Spleen (tissue), 7 donors: ENCODE measurements around the gene MDH2.
"Not testable (repeated sequence)": the region's sequence is repeated elsewhere in the genome, so short reads cannot be mapped to it uniquely, and the experiment has no call there.

Source experiments
- POLR2A ChIP-seq, 3 donors: fragments of 450-650 bp; IDR thresholded peaks; one replicate each; pipeline ENCODE4 v1.5.1; 2017; ENCODE audit warnings: antibody characterized with exemption in 3 of 3, mild to moderate bottlenecking in 1 of 3
- TF ChIP-seq, protein P1 (sequence below), 11 experiments: fragments of 200-600 bp in 7 of 11; fragments of 450-650 bp in 4 of 11; sonication (generic) in 4 of 11; IDR thresholded peaks in 8 of 11; conservative IDR thresholded peaks in 3 of 11; 1 replicate in 7 of 11; 2 replicates in 4 of 11; pipeline versions ENCODE4 v1.4.0 to v1.8.0; 2016 to 2021; ENCODE audit warnings: antibody characterized with exemption in 11 of 11, inconsistent platforms in 4 of 11, mild to moderate bottlenecking in 1 of 11
- donor health status: DM: no; HTN: no; CAD: no; lungs with moderate emphysema.
- donor health status: DM: no; HTN: no; CAD: no.
- donor health status: DM: no; HTN: no; CAD: no.

DNA sequence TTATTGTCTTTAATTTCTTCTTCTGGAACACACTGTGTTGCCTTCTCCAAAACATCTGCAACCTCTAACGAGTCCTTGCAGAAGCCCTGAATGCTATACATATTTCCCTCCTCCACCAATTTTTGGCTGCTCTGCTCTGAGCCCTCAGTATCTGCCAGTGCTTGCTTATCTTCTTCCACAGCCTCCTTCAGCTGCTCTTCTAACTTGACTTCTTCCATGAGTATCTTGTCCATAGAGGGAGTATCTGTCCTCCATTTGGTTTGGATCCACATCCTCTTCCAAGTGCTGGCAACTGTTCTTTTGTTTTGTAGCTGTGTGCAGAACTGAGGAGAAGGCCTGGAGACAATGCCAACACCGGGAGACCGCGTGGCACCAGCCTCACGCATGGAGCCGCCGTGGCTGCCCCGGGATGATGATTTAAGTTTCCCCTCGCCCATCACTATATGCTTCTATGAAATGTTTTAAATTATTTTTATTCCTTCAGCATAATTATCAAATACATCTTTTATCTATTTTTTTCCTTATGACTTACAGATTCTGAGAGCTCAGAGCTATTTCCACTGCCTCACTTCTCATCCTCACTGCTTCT lies 65.2 kb downstream of the MDH2 start:
- TF ChIP-seq, protein P1, sequence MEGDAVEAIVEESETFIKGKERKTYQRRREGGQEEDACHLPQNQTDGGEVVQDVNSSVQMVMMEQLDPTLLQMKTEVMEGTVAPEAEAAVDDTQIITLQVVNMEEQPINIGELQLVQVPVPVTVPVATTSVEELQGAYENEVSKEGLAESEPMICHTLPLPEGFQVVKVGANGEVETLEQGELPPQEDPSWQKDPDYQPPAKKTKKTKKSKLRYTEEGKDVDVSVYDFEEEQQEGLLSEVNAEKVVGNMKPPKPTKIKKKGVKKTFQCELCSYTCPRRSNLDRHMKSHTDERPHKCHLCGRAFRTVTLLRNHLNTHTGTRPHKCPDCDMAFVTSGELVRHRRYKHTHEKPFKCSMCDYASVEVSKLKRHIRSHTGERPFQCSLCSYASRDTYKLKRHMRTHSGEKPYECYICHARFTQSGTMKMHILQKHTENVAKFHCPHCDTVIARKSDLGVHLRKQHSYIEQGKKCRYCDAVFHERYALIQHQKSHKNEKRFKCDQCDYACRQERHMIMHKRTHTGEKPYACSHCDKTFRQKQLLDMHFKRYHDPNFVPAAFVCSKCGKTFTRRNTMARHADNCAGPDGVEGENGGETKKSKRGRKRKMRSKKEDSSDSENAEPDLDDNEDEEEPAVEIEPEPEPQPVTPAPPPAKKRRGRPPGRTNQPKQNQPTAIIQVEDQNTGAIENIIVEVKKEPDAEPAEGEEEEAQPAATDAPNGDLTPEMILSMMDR (IDR thresholded peaks at IDR 0.05 in 8 of 11, conservative IDR thresholded peaks at IDR 0.05 in 3 of 11) = not testable (repeated sequence)
- TF ChIP-seq POLR2A (IDR thresholded peaks at IDR 0.05) = not testable (repeated sequence)
